Liver (tissue), 9 donors: ENCODE results near the gene MFNG. TPM values are rescaled to one million over a fixed set of nuclear protein-coding genes. Genes with fewer than 3 reads are reported as not detected.

Source experiments
- DNase-seq: peaks from one replicate; pipeline ENCODE4 v3.0.0-alpha.2; 2017; ENCODE audit warnings: low spot score
- H3K27ac ChIP-seq, 2 donors: one replicate each; pipeline ENCODE4 v1.7.0; 2013; ENCODE audit warnings: inconsistent platforms in 2 of 2, low read length in 2 of 2, control low read depth in 1 of 2, low read depth in 1 of 2, mild to moderate bottlenecking in 1 of 2
- H3K27me3 ChIP-seq, 4 donors: one replicate each; pipeline versions ENCODE4 v1.6.1 to v1.7.0; 2013; ENCODE audit warnings: low read length in 3 of 4, inconsistent platforms in 1 of 4, mild to moderate bottlenecking in 1 of 4, moderate library complexity in 1 of 4; ENCODE audit not compliant: control insufficient read depth in 4 of 4, insufficient read depth in 4 of 4
- H3K36me3 ChIP-seq, 4 donors: one replicate each; pipeline versions ENCODE4 v1.6.1 to v1.7.0; 2013; ENCODE audit warnings: low read length in 3 of 4, mild to moderate bottlenecking in 3 of 4, low read depth in 1 of 4, moderate library complexity in 1 of 4; ENCODE audit not compliant: control insufficient read depth in 4 of 4, insufficient read depth in 3 of 4
- H3K4me1 ChIP-seq, 4 donors: one replicate each; pipeline versions ENCODE4 v1.6.1 to v1.7.0; 2013; ENCODE audit warnings: low read length in 3 of 4, mild to moderate bottlenecking in 3 of 4, moderate library complexity in 1 of 4; ENCODE audit not compliant: control insufficient read depth in 4 of 4, insufficient read depth in 4 of 4
- H3K4me3 ChIP-seq, 3 donors: one replicate each; pipeline versions ENCODE4 v1.6.1 to v1.7.0; 2013; ENCODE audit warnings: low read length in 3 of 3, control low read depth in 1 of 3, low read depth in 1 of 3, mild to moderate bottlenecking in 1 of 3
- H3K9ac ChIP-seq, 2 donors: one replicate each; pipeline ENCODE4 v1.7.0; 2013; ENCODE audit warnings: low read length in 2 of 2, mild to moderate bottlenecking in 2 of 2, moderate library complexity in 2 of 2, control low read depth in 1 of 2, low read depth in 1 of 2
- H3K9me3 ChIP-seq, 4 donors: one replicate each; pipeline versions ENCODE4 v1.6.1 to v1.7.0; 2013; ENCODE audit warnings: low read length in 3 of 4; ENCODE audit not compliant: control insufficient read depth in 4 of 4
- ATF3 ChIP-seq: IDR thresholded peaks from 2 replicates; pipeline ENCODE4 v1.6.1; 2016; ENCODE audit warnings: antibody characterized with exemption
- EGR1 ChIP-seq, 2 donors: IDR thresholded peaks; 2 replicates each; pipeline ENCODE4 v1.6.1; 2016 to 2018; ENCODE audit warnings: antibody characterized with exemption in 2 of 2, low read depth in 2 of 2
- FOXA1 ChIP-seq: IDR thresholded peaks from 2 replicates; pipeline ENCODE4 v1.6.1; 2016; ENCODE audit warnings: antibody characterized with exemption
- FOXA2 ChIP-seq: IDR thresholded peaks from 2 replicates; pipeline ENCODE4 v1.6.1; 2016; ENCODE audit warnings: antibody characterized with exemption
- GABPA ChIP-seq, 2 donors: IDR thresholded peaks in 1 of 2; conservative IDR thresholded peaks in 1 of 2; 2 replicates each; pipeline ENCODE4 v1.6.1; 2016; ENCODE audit warnings: antibody characterized with exemption in 2 of 2, mild to moderate bottlenecking in 1 of 2, moderate library complexity in 1 of 2
- HNF4A ChIP-seq, 2 donors: conservative IDR thresholded peaks; 2 replicates each; pipeline ENCODE4 v1.6.1; 2016; ENCODE audit warnings: antibody characterized with exemption in 2 of 2, mild to moderate bottlenecking in 2 of 2
- HNF4G ChIP-seq: IDR thresholded peaks from 2 replicates; pipeline ENCODE4 v1.6.1; 2016; ENCODE audit warnings: antibody characterized with exemption
- JUND ChIP-seq, 2 donors: IDR thresholded peaks; 2 replicates each; pipeline ENCODE4 v1.6.1; 2016; ENCODE audit warnings: antibody characterized with exemption in 2 of 2
- MAX ChIP-seq: IDR thresholded peaks from 2 replicates; pipeline ENCODE4 v1.6.1; 2016; ENCODE audit warnings: antibody characterized with exemption
- NR2F2 ChIP-seq: IDR thresholded peaks from 2 replicates; pipeline ENCODE4 v1.6.1; 2016; ENCODE audit warnings: antibody characterized with exemption
- RAD21 ChIP-seq, 2 donors: IDR thresholded peaks; 2 replicates each; pipeline ENCODE4 v1.6.1; 2016; ENCODE audit warnings: antibody characterized with exemption in 2 of 2, mild to moderate bottlenecking in 2 of 2
- RXRA ChIP-seq, 2 donors: IDR thresholded peaks; 2 replicates each; pipeline ENCODE4 v1.6.1; 2017 to 2018; ENCODE audit warnings: antibody characterized with exemption in 2 of 2, mild to moderate bottlenecking in 1 of 2
- SP1 ChIP-seq: IDR thresholded peaks from 2 replicates; pipeline ENCODE4 v1.6.1; 2018; ENCODE audit warnings: antibody characterized with exemption, mild to moderate bottlenecking
- TAF1 ChIP-seq: conservative IDR thresholded peaks from 2 replicates; pipeline ENCODE4 v1.6.1; 2016; ENCODE audit warnings: antibody characterized with exemption, mild to moderate bottlenecking
- YY1 ChIP-seq: IDR thresholded peaks from 2 replicates; pipeline ENCODE4 v1.6.1; 2016; ENCODE audit warnings: antibody characterized with exemption, mild to moderate bottlenecking
- ZBTB33 ChIP-seq: IDR thresholded peaks from 2 replicates; pipeline ENCODE4 v1.6.1; 2016; ENCODE audit warnings: antibody characterized with exemption
- WGBS: extraction: QIAGEN DNeasy Blood & Tissue Kit; methylation state at CpG from one replicate; pipeline ENCODE4 v1.1.7; 2013; 5-methylcytosine and 5-hydroxymethylcytosine counted together
- polyA plus RNA-seq, 2 donors: library from polyadenylated mRNA; stranded (reverse) in 1 of 2; unstranded in 1 of 2; fragments of 200-250 nt in 1 of 2; fragments of >200 nt in 1 of 2; fragmentation: Nextera tagmentation in 1 of 2; extraction: Ambion mirVana in 1 of 2; gene quantifications; one replicate each; pipeline versions ENCODE4 v1.2.1 to v1.2.3, GENCODE V29; 2013 to 2015
- total RNA-seq, 2 donors: library from RNA; depleted of rRNA; stranded (reverse); fragments of >200 nt; gene quantifications; one replicate each; pipeline ENCODE4 v1.2.3, GENCODE V29; 2014
- TF ChIP-seq, protein P1 (sequence below): fragments of 150-350 bp; IDR thresholded peaks from 2 replicates; pipeline ENCODE4 v1.5.1; 2017; ENCODE audit warnings: improper control_type of control experiment, low read depth, low read length; ENCODE audit not compliant: missing input control
- donor health status: healthy.
- donor health status: healthy.
- donor health status: healthy.
- donor health status: healthy.
- donor health status: healthy.

MFNG gene
- total and polyA plus RNA-seq, 4 donors: 5.0 to 10.7 (median 7.4) TPM

- no peaks in the 10 kb centered on the region for H3K27me3 ChIP-seq
- H3K36me3 ChIP-seq: no peaks in the 10 kb centered on the region
- no peak overlapping the region for H3K4me3 ChIP-seq
- WGBS: 82% methylated on average over 13 of the region's 13 CpGs
- no peak for DNase-seq
- no peak overlapping the region for H3K27ac ChIP-seq
- no peak for TF ChIP-seq TAF1
- TF ChIP-seq MAX: no peak
- no peak for TF ChIP-seq RXRA (IDR thresholded peaks at IDR 0.05)
- H3K4me1 ChIP-seq: peaks cover 2 to 9% (median 5%) of the 10 kb centered on the region in 4 donors
- H3K9ac ChIP-seq: no peak overlapping the region
- H3K9me3 ChIP-seq: no peaks in the 10 kb centered on the region
Measured at GRCh38 chr22:37483050-37483449, 3.1 kb downstream of the MFNG start.

DNA sequence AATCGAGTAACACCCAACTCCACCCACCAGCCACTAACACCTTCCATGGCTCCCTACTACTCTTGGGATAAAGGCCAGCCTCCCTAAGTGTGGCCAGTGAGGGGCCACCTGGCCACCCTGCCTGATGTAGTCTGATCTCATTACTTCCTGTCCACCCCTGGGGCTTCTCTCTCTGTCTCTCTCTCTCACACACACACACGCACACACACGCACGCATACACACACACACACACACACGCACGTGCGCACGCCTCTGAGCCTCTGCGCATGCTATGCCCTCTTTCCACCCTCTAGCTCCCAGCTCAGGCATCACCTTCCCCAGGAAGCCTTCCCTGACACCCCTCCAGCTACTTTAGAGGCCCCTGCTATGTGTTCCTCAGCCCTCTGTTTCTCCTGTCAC is 3.9 kb downstream of the MFNG start:
- Histone ChIP-seq H3K9me3 (no peaks in the 10 kb centered on the region), H3K27ac (no peak overlapping the region), H3K4me3 (no peak overlapping the region), H3K36me3 (no peaks in the 10 kb centered on the region), H3K4me1 (peaks cover 2 to 9% (median 5%) of the 10 kb centered on the region in 4 donors), H3K27me3 (no peaks in the 10 kb centered on the region), H3K9ac (no peak overlapping the region)
- WGBS: 90% methylated on average over 9 of the region's 9 CpGs
- TF ChIP-seq MAX (no peak), TAF1 (no peak), YY1 (no peak), HNF4A (conservative IDR thresholded peaks at IDR 0.05) (no peak), RAD21 (IDR thresholded peaks at IDR 0.05) (no peak), FOXA2 (no peak), ATF3 (no peak), JUND (IDR thresholded peaks at IDR 0.05) (no peak), EGR1 (IDR thresholded peaks at IDR 0.05; ENCODE audit: low read depth in 2 of 2) (no peak), ZBTB33 (no peak), RXRA (IDR thresholded peaks at IDR 0.05) (no peak), GABPA (IDR thresholded peaks at IDR 0.05 in 1 of 2, conservative IDR thresholded peaks at IDR 0.05 in 1 of 2) (no peak), NR2F2 (no peak), FOXA1 (no peak), HNF4G (no peak), SP1 (no peak)
- DNase-seq: no peak

DNA sequence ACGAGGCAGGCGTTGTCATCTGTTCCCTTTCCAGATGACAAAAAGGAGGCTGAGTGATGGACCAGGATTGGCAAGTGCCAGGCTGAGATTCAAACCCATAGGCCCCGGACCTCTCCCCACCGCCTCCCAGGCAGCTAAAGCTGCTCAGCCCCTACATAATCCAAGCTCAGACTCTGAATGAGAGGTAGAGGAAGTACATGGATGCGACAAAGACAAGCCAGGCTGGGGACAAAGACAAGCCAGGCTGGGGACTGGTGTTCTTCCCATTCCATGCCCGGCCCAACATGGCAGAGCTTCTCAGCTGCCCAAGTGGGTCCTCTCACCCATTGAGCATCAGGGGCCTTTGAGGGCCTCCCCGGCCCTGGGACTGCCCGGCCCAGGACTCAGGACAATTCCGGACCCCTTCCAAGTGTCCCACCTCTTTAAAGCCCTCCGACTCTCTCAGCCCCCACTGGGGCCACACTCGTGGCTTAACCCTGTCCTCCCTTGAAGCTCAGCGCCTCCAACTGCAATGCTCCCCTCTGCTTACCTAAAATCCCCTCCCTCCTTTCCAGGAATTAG is 4.8 kb downstream of the MFNG start:
- 91% methylated on average over 12 of the region's 12 CpGs for WGBS
- Histone ChIP-seq H3K27ac (no peak overlapping the region), H3K4me1 (peaks cover under 1 to 7% (median 3%) of the 10 kb centered on the region in 4 donors), H3K9me3 (no peaks in the 10 kb centered on the region), H3K4me3 (no peak overlapping the region), H3K9ac (no peak overlapping the region), H3K27me3 (no peaks in the 10 kb centered on the region), H3K36me3 (no peaks in the 10 kb centered on the region)
- DNase-seq: no peak
- TF ChIP-seq HNF4G: no peak
- TF ChIP-seq YY1: no peak
- TF ChIP-seq ATF3: no peak
- TF ChIP-seq RAD21 (IDR thresholded peaks at IDR 0.05): no peak
- no peak for TF ChIP-seq GABPA (IDR thresholded peaks at IDR 0.05 in 1 of 2, conservative IDR thresholded peaks at IDR 0.05 in 1 of 2)
- TF ChIP-seq, protein P1, sequence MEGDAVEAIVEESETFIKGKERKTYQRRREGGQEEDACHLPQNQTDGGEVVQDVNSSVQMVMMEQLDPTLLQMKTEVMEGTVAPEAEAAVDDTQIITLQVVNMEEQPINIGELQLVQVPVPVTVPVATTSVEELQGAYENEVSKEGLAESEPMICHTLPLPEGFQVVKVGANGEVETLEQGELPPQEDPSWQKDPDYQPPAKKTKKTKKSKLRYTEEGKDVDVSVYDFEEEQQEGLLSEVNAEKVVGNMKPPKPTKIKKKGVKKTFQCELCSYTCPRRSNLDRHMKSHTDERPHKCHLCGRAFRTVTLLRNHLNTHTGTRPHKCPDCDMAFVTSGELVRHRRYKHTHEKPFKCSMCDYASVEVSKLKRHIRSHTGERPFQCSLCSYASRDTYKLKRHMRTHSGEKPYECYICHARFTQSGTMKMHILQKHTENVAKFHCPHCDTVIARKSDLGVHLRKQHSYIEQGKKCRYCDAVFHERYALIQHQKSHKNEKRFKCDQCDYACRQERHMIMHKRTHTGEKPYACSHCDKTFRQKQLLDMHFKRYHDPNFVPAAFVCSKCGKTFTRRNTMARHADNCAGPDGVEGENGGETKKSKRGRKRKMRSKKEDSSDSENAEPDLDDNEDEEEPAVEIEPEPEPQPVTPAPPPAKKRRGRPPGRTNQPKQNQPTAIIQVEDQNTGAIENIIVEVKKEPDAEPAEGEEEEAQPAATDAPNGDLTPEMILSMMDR: no peak
- no peak for TF ChIP-seq RXRA (IDR thresholded peaks at IDR 0.05)
- no peak for TF ChIP-seq ZBTB33
- TF ChIP-seq SP1: no peak
